Measurements from ENCODE around the gene YWHAH. TPM values are rescaled to one million over a fixed set of nuclear protein-coding genes. Genes with fewer than 3 reads are reported as not detected.

The YWHAH gene
- total RNA-seq, 2 donors from 2014 or later, result 41.9 to 62.4 TPM

DNA sequence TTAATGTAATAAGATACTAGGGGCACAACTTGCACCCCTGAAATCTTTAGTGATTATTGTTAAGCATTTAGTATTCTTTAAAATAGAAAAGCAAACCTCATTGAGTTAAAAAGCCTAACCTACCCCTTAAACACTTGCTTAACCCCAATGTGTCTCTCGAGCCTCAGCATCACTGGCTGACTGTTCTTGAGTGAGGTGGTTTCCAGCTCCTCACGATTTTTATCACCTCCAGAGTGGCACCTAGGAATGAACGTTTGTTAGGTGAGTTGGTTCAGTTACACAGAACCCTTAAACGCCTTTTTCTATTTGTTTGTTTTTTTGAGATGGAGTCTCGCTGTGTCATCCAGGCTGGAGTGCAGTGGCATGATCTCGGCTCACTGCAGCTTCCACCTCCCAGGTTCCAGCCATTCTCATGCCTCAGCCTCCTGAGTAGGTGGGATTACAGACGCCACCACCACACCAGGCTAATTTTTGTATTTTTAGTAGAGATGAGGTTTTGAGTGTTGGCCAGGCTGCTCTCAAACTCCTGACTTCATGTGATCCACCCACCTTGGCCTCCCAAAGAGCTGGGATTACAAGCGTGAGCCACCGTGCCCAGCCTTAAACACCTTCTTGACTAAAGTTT is 13.7 kb downstream of the YWHAH start:
- WGBS, result 88% methylated on average over 9 of the region's 9 CpGs
- intact Hi-C loops (cut with DNase I), result no loop called here

DNA sequence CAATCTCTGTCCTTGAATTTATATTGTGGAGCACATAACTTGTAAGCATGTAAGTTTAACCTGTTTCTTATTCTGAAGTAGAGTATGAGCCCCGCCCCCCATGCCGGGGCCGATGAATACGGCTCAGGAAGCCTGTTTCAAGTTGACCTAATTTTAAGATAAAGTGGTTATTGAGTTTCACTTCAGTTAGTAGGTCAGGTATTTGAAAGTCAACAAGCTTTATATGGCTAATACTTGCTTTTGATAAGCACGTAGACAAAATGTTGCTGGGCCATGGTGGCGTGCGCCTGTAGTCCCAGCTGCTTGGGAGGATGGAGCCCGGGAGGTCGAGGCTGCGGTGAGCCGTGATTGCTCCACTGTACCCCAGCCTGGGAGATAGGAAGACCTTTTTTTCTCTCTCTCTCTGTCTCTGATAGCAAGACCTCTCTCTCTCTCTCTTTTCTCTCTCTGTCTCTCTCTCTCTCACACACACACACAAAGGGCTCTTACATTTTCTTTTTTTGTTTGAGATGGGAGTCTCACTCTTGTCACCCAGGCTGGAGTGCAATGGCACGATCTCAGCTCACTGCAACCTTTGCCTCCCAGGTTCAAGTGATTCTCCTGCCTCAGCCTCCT is 14.4 kb downstream of the YWHAH start:
- DNase-seq (ENCODE audit: low spot score), result no peak
- Histone ChIP-seq H3K4me1 (replicated peaks) (no peaks in the 10 kb centered on the region), H3K27me3 (replicated peaks; ENCODE audit: insufficient read depth) (no peaks in the 10 kb centered on the region), H3K4me3 (no peak overlapping the region), H3K36me3 (no peaks in the 10 kb centered on the region), H3K27ac (no peak overlapping the region), H3K9me3 (no peaks in the 10 kb centered on the region)
- no peak for TF ChIP-seq POLR2AphosphoS5 (IDR thresholded peaks at IDR 0.05)
- TF ChIP-seq, protein P1, sequence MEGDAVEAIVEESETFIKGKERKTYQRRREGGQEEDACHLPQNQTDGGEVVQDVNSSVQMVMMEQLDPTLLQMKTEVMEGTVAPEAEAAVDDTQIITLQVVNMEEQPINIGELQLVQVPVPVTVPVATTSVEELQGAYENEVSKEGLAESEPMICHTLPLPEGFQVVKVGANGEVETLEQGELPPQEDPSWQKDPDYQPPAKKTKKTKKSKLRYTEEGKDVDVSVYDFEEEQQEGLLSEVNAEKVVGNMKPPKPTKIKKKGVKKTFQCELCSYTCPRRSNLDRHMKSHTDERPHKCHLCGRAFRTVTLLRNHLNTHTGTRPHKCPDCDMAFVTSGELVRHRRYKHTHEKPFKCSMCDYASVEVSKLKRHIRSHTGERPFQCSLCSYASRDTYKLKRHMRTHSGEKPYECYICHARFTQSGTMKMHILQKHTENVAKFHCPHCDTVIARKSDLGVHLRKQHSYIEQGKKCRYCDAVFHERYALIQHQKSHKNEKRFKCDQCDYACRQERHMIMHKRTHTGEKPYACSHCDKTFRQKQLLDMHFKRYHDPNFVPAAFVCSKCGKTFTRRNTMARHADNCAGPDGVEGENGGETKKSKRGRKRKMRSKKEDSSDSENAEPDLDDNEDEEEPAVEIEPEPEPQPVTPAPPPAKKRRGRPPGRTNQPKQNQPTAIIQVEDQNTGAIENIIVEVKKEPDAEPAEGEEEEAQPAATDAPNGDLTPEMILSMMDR (IDR thresholded peaks at IDR 0.05), result no peak
- intact Hi-C loops (cut with DNase I), result no loop called here
- WGBS, result 94% methylated on average over 12 of the region's 12 CpGs

More for the DNA sequence above, 13.7 kb downstream of the YWHAH start:
- Histone ChIP-seq H3K4me3 (no peak overlapping the region), H3K9me3 (no peaks in the 10 kb centered on the region), H3K4me1 (replicated peaks) (no peaks in the 10 kb centered on the region), H3K27me3 (replicated peaks; ENCODE audit: insufficient read depth) (no peaks in the 10 kb centered on the region), H3K27ac (no peak overlapping the region), H3K36me3 (no peaks in the 10 kb centered on the region)
- no peak for TF ChIP-seq POLR2A (IDR thresholded peaks at IDR 0.05)
- no peak for TF ChIP-seq POLR2AphosphoS5 (IDR thresholded peaks at IDR 0.05)
- TF ChIP-seq, protein P1 (IDR thresholded peaks at IDR 0.05), result no peak
- DNase-seq (ENCODE audit: low spot score), result no peak

DNA sequence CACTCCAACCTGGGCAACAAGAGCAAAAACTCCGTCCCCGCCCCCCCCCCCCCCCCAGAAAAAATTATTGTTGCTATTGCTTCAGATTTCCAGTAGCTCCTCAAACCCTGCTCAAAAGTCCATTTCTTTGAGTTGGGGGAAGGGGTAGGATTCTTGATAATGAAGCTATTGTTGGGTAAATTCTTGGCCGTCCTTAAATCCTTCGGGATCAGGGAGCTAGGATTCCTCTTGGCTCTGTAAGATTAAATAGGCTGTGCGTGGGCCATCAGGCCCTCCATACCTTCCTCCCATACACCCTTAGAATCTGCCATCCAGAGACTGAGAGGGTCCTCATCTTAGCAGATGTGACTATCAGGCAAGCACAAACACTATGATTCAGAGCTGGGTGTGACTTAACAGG is 16.4 kb downstream of the YWHAH start:
- DNase-seq (ENCODE audit: low spot score), result no peak
- 33% methylated on average over 5 of the region's 5 CpGs for WGBS
- Histone ChIP-seq H3K27me3 (replicated peaks; ENCODE audit: insufficient read depth) (no peaks in the 10 kb centered on the region), H3K4me1 (replicated peaks) (no peaks in the 10 kb centered on the region), H3K9me3 (no peaks in the 10 kb centered on the region), H3K36me3 (no peaks in the 10 kb centered on the region), H3K27ac (no peak overlapping the region), H3K4me3 (no peak overlapping the region)
- TF ChIP-seq, protein P1 (IDR thresholded peaks at IDR 0.05), result no peak
- TF ChIP-seq POLR2AphosphoS5 (IDR thresholded peaks at IDR 0.05), result no peak
- TF ChIP-seq POLR2A (IDR thresholded peaks at IDR 0.05), result no peak
- intact Hi-C loops (cut with DNase I), result no loop called here

DNA sequence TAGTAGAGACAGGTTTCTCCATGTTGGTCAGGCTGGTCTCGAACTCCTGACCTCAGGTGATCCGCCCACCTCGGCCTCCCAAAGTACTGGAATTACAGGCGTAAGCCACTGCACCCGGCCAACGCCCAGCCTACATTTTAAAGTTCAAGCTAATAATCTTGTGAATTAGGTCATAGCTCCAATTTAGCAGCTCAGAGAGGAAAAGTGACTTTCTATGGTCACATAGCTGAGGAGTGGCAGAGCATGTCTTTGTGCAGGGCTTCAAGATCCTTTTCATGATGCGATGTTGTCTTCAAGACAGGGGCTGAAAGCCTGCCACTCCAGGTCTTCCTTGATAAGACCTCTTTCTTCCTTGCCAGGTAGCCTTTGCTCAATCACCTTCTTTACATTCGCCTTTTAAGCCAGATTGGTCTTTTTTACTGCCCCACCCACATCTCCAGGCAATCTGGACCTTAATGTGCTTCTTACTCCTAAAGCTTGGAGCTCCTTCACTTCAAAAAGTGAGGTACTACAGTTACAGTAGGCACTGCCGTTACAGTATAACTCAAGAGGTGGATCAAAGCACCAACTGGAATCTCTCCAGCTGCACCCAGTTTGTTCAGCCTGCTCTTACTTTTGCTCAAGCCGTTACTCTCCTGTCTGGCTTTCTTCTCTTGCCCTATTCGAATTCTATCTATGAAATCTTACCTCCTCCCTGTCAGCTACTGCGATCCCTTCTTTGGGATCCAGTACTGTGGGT is 18.2 kb downstream of the YWHAH start:
- no peak for DNase-seq (ENCODE audit: low spot score)
- intact Hi-C loops (cut with DNase I), result no loop called here
- Histone ChIP-seq H3K4me1 (replicated peaks) (no peaks in the 10 kb centered on the region), H3K4me3 (no peak overlapping the region), H3K36me3 (no peaks in the 10 kb centered on the region), H3K9me3 (no peaks in the 10 kb centered on the region), H3K27ac (no peak overlapping the region), H3K27me3 (replicated peaks; ENCODE audit: insufficient read depth) (no peaks in the 10 kb centered on the region)
- TF ChIP-seq POLR2AphosphoS5 (IDR thresholded peaks at IDR 0.05), result no peak
- TF ChIP-seq, protein P1 (IDR thresholded peaks at IDR 0.05), result no peak
- TF ChIP-seq POLR2A (IDR thresholded peaks at IDR 0.05), result no peak
- WGBS, result 74% methylated on average over 12 of the region's 12 CpGs
